OCI-LY7 (cell line): Measurements from ENCODE around the gene UNC5A. TPM values are rescaled to one million over a fixed set of nuclear protein-coding genes. Genes with fewer than 3 reads are reported as not detected.

Experiments
- BruUV-seq: library from RNA; stranded (reverse); fragments of 400-500 nt; replicated peaks from 2 replicates; lab custom pipeline; 2021; lab: Mats Ljungman, UMichigan
- CTCF ChIA-PET: fragments of 300-600 bp; sonication (Branson Sonifier 250); formaldehyde crosslinking; loops from one replicate; lab custom pipeline; 2022; ENCODE audit warnings: antibody characterized with exemption; ENCODE audit not compliant: unreplicated experiment; lab: Charles Lee
- POLR2A ChIA-PET: fragments of 300-600 bp; sonication (Branson Sonifier 250); formaldehyde crosslinking; loops from one replicate; lab custom pipeline; 2022; ENCODE audit warnings: antibody characterized with exemption; lab: Charles Lee
- DNase-seq: peaks from one replicate; pipeline ENCODE4 v3.0.0-alpha.2; 2015; ENCODE audit warnings: low spot score
- H2AFZ ChIP-seq: fragments of 200-600 bp; sonication (generic), shearing (Covaris generic); 2 replicates; pipeline ENCODE4 v1.6.1; 2014; ENCODE audit warnings: mild to moderate bottlenecking, antibody characterized with exemption, low read length, moderate library complexity
- H3K27ac ChIP-seq: fragments of 200-600 bp; sonication (generic); 2 replicates; pipeline ENCODE4 v1.5.1; 2014; ENCODE audit warnings: mixed run types, low read depth, mild to moderate bottlenecking, moderate library complexity, low read length, inconsistent platforms; ENCODE audit not compliant: poor library complexity, severe bottlenecking
- H3K36me3 ChIP-seq: fragments of 200-600 bp; sonication (generic); 2 replicates; pipeline ENCODE4 v1.6.1; 2014; ENCODE audit warnings: mild to moderate bottlenecking, antibody characterized with exemption, low read length, moderate library complexity, mixed read lengths; ENCODE audit not compliant: insufficient read depth
- H3K4me1 ChIP-seq: fragments of 200-600 bp; sonication (generic); 2 replicates; pipeline ENCODE4 v1.5.1; 2014; ENCODE audit warnings: mild to moderate bottlenecking, low read length; ENCODE audit not compliant: insufficient read depth, poor library complexity, severe bottlenecking
- H3K4me2 ChIP-seq: fragments of 200-600 bp; sonication (generic); 2 replicates; pipeline ENCODE4 v1.6.1; 2014; ENCODE audit warnings: mild to moderate bottlenecking, low read length
- H3K4me3 ChIP-seq: fragments of 200-600 bp; sonication (generic); 2 replicates; pipeline ENCODE4 v1.5.1; 2014; ENCODE audit warnings: mild to moderate bottlenecking, low read depth, low read length; ENCODE audit not compliant: poor library complexity, severe bottlenecking
- H3K79me2 ChIP-seq: fragments of 200-600 bp; sonication (generic); 2 replicates; pipeline ENCODE4 v1.6.1; 2016; ENCODE audit warnings: low read depth, mild to moderate bottlenecking, low read length, moderate library complexity, mixed read lengths; ENCODE audit not compliant: insufficient read depth
- H3K9me2 ChIP-seq: fragments of 200-600 bp; sonication (generic); 2 replicates; pipeline ENCODE4 v1.6.1; 2016; ENCODE audit warnings: mild to moderate bottlenecking, low read length, mixed read lengths; ENCODE audit not compliant: insufficient read depth
- H3K9me3 ChIP-seq: fragments of 200-600 bp; sonication (generic); 2 replicates; pipeline ENCODE4 v1.6.1; 2014; ENCODE audit warnings: mild to moderate bottlenecking, mixed run types, low read length, mixed read lengths
- H4K20me1 ChIP-seq: fragments of 200-600 bp; sonication (generic); 2 replicates; pipeline ENCODE4 v1.6.1; 2014; ENCODE audit warnings: mild to moderate bottlenecking, antibody characterized with exemption, low read length, moderate library complexity, mixed read lengths; ENCODE audit not compliant: insufficient read depth
- EZH2phosphoT487 ChIP-seq: fragments of 200-600 bp; sonication (generic); IDR thresholded peaks from 2 replicates; pipeline ENCODE4 v1.6.1; 2018; ENCODE audit warnings: low read depth, borderline replicate concordance, mild to moderate bottlenecking, mixed run types, antibody characterized with exemption, low read length, moderate library complexity, mixed read lengths
- intact Hi-C: fragments of 100-400 bp; cut with micrococcal nuclease; formaldehyde crosslinking; loops from one replicate; pipeline ENCODE4 v1.10.0; 2022; ENCODE audit not compliant: unreplicated experiment
- total RNA-seq, 2 experiments: library from RNA; depleted of rRNA in 1 of 2; stranded (reverse); fragments of >200 nt in 1 of 2; shearing (Covaris generic) in 1 of 2; gene quantifications; 2 replicates each; pipeline ENCODE4 v1.2.3, GENCODE V29; 2014 to 2022
- TF ChIP-seq, protein P1 (sequence below): fragments of 200-600 bp; sonication (generic); conservative IDR thresholded peaks from 2 replicates; pipeline ENCODE4 v1.5.1; 2014; ENCODE audit warnings: mild to moderate bottlenecking, antibody characterized with exemption, low read length, moderate library complexity, mixed read lengths

The UNC5A gene
- total RNA-seq, 2 experiments from 2014 or later, result not detected

DNA sequence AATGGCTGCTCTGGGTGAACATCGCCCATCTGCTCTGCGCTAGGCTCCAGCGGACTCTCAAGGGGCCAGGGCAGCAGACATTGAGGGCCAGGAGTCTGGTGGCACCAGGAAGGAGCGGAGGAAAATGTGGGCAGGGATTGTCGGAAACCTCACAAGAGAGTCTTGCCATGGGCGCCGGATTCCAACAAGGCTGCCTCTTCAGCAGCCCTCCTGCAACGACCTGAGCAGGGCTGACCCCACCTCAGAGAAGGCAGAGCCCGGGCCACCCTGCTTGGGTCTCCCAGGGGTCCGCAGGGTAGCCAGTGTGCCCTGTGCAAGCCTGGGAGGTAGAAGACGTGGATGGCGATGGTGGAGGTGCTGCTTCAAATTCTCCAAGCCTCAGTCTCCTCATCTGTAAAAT lies 11.4 kb upstream of the UNC5A start:
- Histone ChIP-seq H2AFZ (no peak overlapping the region), H3K4me3 (no peak overlapping the region), H3K9me3 (no peaks in the 10 kb centered on the region), H3K36me3 (no peaks in the 10 kb centered on the region), H3K4me1 (no peaks in the 10 kb centered on the region), H3K9me2 (no peaks in the 10 kb centered on the region), H4K20me1 (no peaks in the 10 kb centered on the region), H3K79me2 (no peaks in the 10 kb centered on the region), H3K4me2 (no peak overlapping the region), H3K27ac (no peak overlapping the region)
- no peak for TF ChIP-seq EZH2phosphoT487
- TF ChIP-seq, protein P1, sequence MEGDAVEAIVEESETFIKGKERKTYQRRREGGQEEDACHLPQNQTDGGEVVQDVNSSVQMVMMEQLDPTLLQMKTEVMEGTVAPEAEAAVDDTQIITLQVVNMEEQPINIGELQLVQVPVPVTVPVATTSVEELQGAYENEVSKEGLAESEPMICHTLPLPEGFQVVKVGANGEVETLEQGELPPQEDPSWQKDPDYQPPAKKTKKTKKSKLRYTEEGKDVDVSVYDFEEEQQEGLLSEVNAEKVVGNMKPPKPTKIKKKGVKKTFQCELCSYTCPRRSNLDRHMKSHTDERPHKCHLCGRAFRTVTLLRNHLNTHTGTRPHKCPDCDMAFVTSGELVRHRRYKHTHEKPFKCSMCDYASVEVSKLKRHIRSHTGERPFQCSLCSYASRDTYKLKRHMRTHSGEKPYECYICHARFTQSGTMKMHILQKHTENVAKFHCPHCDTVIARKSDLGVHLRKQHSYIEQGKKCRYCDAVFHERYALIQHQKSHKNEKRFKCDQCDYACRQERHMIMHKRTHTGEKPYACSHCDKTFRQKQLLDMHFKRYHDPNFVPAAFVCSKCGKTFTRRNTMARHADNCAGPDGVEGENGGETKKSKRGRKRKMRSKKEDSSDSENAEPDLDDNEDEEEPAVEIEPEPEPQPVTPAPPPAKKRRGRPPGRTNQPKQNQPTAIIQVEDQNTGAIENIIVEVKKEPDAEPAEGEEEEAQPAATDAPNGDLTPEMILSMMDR, result no peak
- ChIA-PET CTCF (no interaction called here), POLR2A (no interaction called here)
- intact Hi-C loops, result no loop called here
- BruUV-seq, result no TSS peak
- DNase-seq, result no peak

DNA sequence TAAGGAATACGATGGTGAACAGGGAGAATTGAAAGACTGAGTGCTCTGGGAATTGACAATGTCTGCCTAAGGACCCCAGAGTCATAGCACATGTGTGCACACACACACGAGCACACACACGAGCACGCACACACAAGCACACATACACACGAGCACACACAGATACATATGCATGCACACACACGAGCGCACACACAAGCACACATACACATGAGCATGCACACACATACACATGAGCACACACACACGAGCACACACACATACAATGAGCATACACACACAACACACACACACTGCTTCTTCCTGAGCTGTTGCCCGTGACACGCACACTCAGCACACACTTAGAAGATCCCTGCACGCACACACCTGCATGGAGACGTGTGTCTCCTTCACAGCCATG lies 10.9 kb upstream of the UNC5A start:
- Histone ChIP-seq H3K36me3 (no peaks in the 10 kb centered on the region), H3K4me3 (no peak overlapping the region), H3K9me3 (no peaks in the 10 kb centered on the region), H3K9me2 (no peaks in the 10 kb centered on the region), H3K4me1 (no peaks in the 10 kb centered on the region), H3K27ac (no peak overlapping the region), H3K4me2 (no peak overlapping the region), H2AFZ (no peak overlapping the region), H3K79me2 (no peaks in the 10 kb centered on the region), H4K20me1 (no peaks in the 10 kb centered on the region)
- TF ChIP-seq, protein P1, result no peak
- no peak for TF ChIP-seq EZH2phosphoT487
- no TSS peak for BruUV-seq
- CTCF ChIA-PET, result no interaction called here
- DNase-seq, result no peak
- intact Hi-C loops, result no loop called here
- POLR2A ChIA-PET, result interaction anchor here (0.7 kb wide), 1 partner anchor 139 kb away, joined by 3 read pairs; no protein-coding TSS in a partner anchor

- Histone ChIP-seq H4K20me1 (no peaks in the 10 kb centered on the region), H3K4me3 (no peak overlapping the region), H3K9me2 (no peaks in the 10 kb centered on the region), H3K79me2 (no peaks in the 10 kb centered on the region), H3K36me3 (no peaks in the 10 kb centered on the region), H3K9me3 (no peaks in the 10 kb centered on the region), H3K4me2 (no peak overlapping the region), H3K27ac (no peak overlapping the region), H2AFZ (no peak overlapping the region), H3K4me1 (no peaks in the 10 kb centered on the region)
- TF ChIP-seq, protein P1, result no peak
- no peak for DNase-seq
- intact Hi-C loops, result no loop called here
- CTCF ChIA-PET, result no interaction called here
- POLR2A ChIA-PET, result no interaction called here
- BruUV-seq, result no TSS peak
Measured at GRCh38 chr5:176800024-176800423, 10.3 kb upstream of the UNC5A start.
